NCI-H2227 (cell line): Measurements from ENCODE around the gene CTSH.
"Not testable (repeated sequence)": the region's sequence is repeated elsewhere in the genome, so short reads cannot be mapped to it uniquely, and the experiment has no call there.

ENCODE experiments used
- DNase-seq: peaks from one replicate; lab custom pipeline; 2025; ENCODE audit not compliant: unreplicated experiment; lab: John Stamatoyannopoulos, UW

CTSH gene

GRCh38 chr15:78893538-78893937, 51.3 kb downstream of the CTSH start:
- DNase-seq = no peak

- DNase-seq = no peak
Observed at GRCh38 chr15:78889000-78889399, 55.8 kb downstream of the CTSH start.

GRCh38 chr15:78881681-78882080, 63.2 kb downstream of the CTSH start:
- no peak for DNase-seq

- no peak for DNase-seq
Observed at GRCh38 chr15:78880813-78881212, 64.0 kb downstream of the CTSH start.

GRCh38 chr15:78880242-78880533, 64.7 kb downstream of the CTSH start:
- no peak for DNase-seq

GRCh38 chr15:78879517-78880241, 65.2 kb downstream of the CTSH start:
- DNase-seq = no peak

GRCh38 chr15:78878356-78878755, 66.5 kb downstream of the CTSH start:
- DNase-seq = no peak

- not testable (repeated sequence) for DNase-seq
Observed at GRCh38 chr15:78876954-78877353, 67.9 kb downstream of the CTSH start.

- DNase-seq = no peak
Observed at GRCh38 chr15:78875107-78875914, 69.5 kb downstream of the CTSH start.

- no peak for DNase-seq
Observed at GRCh38 chr15:78873793-78874765, 70.8 kb downstream of the CTSH start.

- peak; percentile 91 for DNase-seq
Observed at GRCh38 chr15:78872972-78873792, 71.7 kb downstream of the CTSH start.

- DNase-seq = peak; percentile 94
Observed at GRCh38 chr15:78872155-78872971, 72.5 kb downstream of the CTSH start, which contains the start of gene MORF4L1. MORF4L1 (plus strand) TSS chr15:78872890; CDS start chr15:78873018, 128 bp downstream.

- DNase-seq = peak; percentile 9
Observed at GRCh38 chr15:78871483-78872127, 73.2 kb downstream of the CTSH start.
